MCF 10A (cell line): ENCODE measurements around the gene REXO5. TPM values are rescaled to one million over a fixed set of nuclear protein-coding genes. Genes with fewer than 3 reads are reported as not detected.
A peak's percentile ranks its signal among the peaks of the same experiment; 100 is the strongest.
"Not testable (repeated sequence)": the region's sequence is repeated elsewhere in the genome, so short reads cannot be mapped to it uniquely, and the experiment has no call there.

ENCODE experiments used
- BruUV-seq: library from RNA; stranded (reverse); fragments of 400-500 nt; replicated peaks from 2 replicates; lab custom pipeline; 2021; lab: Mats Ljungman, UMichigan
- CTCF ChIA-PET: fragments of 300-600 bp; sonication (Branson Sonifier 250); formaldehyde crosslinking; extraction: SDS; loops from one replicate; lab custom pipeline; 2021; ENCODE audit warnings: antibody characterized with exemption, inconsistent platforms; lab: Yijun Ruan, JAX
- POLR2A ChIA-PET: fragments of 300-600, 350-650 bp; sonication (Branson Sonifier 250); formaldehyde crosslinking; extraction: SDS; loops from one replicate; lab custom pipeline; 2020; ENCODE audit warnings: antibody characterized with exemption, inconsistent platforms; lab: Yijun Ruan, JAX
- DNase-seq: peaks from one replicate; pipeline ENCODE4 v3.0.0-alpha.2; 2018; ENCODE audit not compliant: unreplicated experiment
- H3K27ac Mint-ChIP-seq: one replicate; pipeline ENCODE4 v1.8.0; 2022; ENCODE audit warnings: mild to moderate bottlenecking, low read depth, mixed read lengths; ENCODE audit not compliant: unreplicated experiment
- H3K27me3 Mint-ChIP-seq: one replicate; pipeline ENCODE4 v1.8.0; 2022; ENCODE audit warnings: mixed read lengths; ENCODE audit not compliant: insufficient read depth, unreplicated experiment
- H3K36me3 Mint-ChIP-seq: one replicate; pipeline ENCODE4 v1.8.0; 2022; ENCODE audit warnings: mild to moderate bottlenecking, moderate library complexity, mixed read lengths; ENCODE audit not compliant: insufficient read depth, unreplicated experiment
- H3K4me1 Mint-ChIP-seq: one replicate; pipeline ENCODE4 v1.8.0; 2022; ENCODE audit warnings: mixed read lengths; ENCODE audit not compliant: insufficient read depth, unreplicated experiment
- H3K4me3 Mint-ChIP-seq: one replicate; pipeline ENCODE4 v1.8.0; 2022; ENCODE audit warnings: mild to moderate bottlenecking, moderate library complexity, mixed read lengths; ENCODE audit not compliant: unreplicated experiment
- H3K9me3 Mint-ChIP-seq: one replicate; pipeline ENCODE4 v1.8.0; 2022; ENCODE audit warnings: mixed read lengths; ENCODE audit not compliant: unreplicated experiment
- CTCF ChIP-seq: fragments of 200-600 bp; IDR thresholded peaks from one replicate; pipeline ENCODE4 v1.8.0; 2022; ENCODE audit warnings: antibody characterized with exemption, mild to moderate bottlenecking; ENCODE audit not compliant: unreplicated experiment
- intact Hi-C: fragments of 100-400 bp; cut with micrococcal nuclease; formaldehyde crosslinking; loops from 2 replicates; pipeline ENCODE4 v1.14.1; 2022
- total RNA-seq: library from RNA; stranded (reverse); gene quantifications from 2 replicates; pipeline ENCODE4 v1.2.3, GENCODE V29; 2022

Gene REXO5
- total RNA-seq, 1 experiment from 2014 or later = 6.1 TPM

GRCh38 chr16:20762404-20763123, 43.8 kb upstream of the REXO5 start:
- Mint-ChIP-seq H3K4me3 (peak overlapping the region; percentile 88), H3K9me3 (no peaks in the 10 kb centered on the region), H3K27me3 (no peaks in the 10 kb centered on the region), H3K4me1 (peaks cover 12% of the 10 kb centered on the region), H3K36me3 (no peaks in the 10 kb centered on the region), H3K27ac (peak overlapping the region; percentile 54)
- no peak for DNase-seq
- ChIA-PET CTCF (interaction anchor here (1.0 kb wide), 2 partner anchors 11 to 22 kb away, joined by 3 to 4 read pairs; no protein-coding TSS in a partner anchor), POLR2A (interaction anchor here (0.7 to 1.2 kb wide), 2 partner anchors 44 to 397 kb away, joined by 3 to 7 read pairs; partner anchors contain the start of genes ERI2 and REXO5)
- TF ChIP-seq CTCF = no peak
- intact Hi-C loops = no loop called here
- no TSS peak for BruUV-seq

GRCh38 chr16:20763461-20764232, 42.7 kb upstream of the REXO5 start, which contains the start of gene ACSM3:
ACSM3 (plus strand) TSS chr16:20764014; CDS start chr16:20770035, 6,021 bp downstream.
- Mint-ChIP-seq H3K36me3 (no peaks in the 10 kb centered on the region), H3K9me3 (no peaks in the 10 kb centered on the region), H3K27ac (peak within 1 kb of the TSS; percentile 54), H3K4me3 (peak within 1 kb of the TSS; percentile 88), H3K4me1 (peaks cover 12% of the 10 kb centered on the region), H3K27me3 (no peaks in the 10 kb centered on the region)
- DNase-seq = peak; percentile 87
- BruUV-seq = no TSS peak
- ChIA-PET CTCF (interaction anchor here (0.7 to 1.9 kb wide), 2 partner anchors 9 to 27 kb away, joined by 3 to 5 read pairs; no protein-coding TSS in a partner anchor), POLR2A (interaction anchor here (0.9 to 1.4 kb wide), 4 partner anchors 12 to 42 kb away, joined by 3 to 4 read pairs (median 4); no protein-coding TSS in a partner anchor)
- intact Hi-C loops = no loop called here
- TF ChIP-seq CTCF = no peak

GRCh38 chr16:20764448-20764847, 41.9 kb upstream of the REXO5 start:
- ChIA-PET CTCF (interaction anchor here (1.2 to 1.9 kb wide), 2 partner anchors 10 to 15 kb away, joined by 5 to 6 read pairs; no protein-coding TSS in a partner anchor), POLR2A (interaction anchor here (1.0 to 1.5 kb wide), 5 partner anchors 13 to 34 kb away, joined by 3 to 4 read pairs (median 3); no protein-coding TSS in a partner anchor)
- H3K4me1 Mint-ChIP-seq = peaks cover 12% of the 10 kb centered on the region
- intact Hi-C loops, H3K27me3 Mint-ChIP-seq, DNase-seq, H3K9me3 Mint-ChIP-seq, H3K36me3 Mint-ChIP-seq, H3K4me3 Mint-ChIP-seq, BruUV-seq: not testable (repeated sequence)
- peak overlapping the region; percentile 54 for H3K27ac Mint-ChIP-seq

GRCh38 chr16:20765732-20766131, 40.6 kb upstream of the REXO5 start:
- no peaks in the 10 kb centered on the region for H3K36me3 Mint-ChIP-seq
- ChIA-PET POLR2A (interaction anchor here (1.5 kb wide), 1 partner anchor 25 kb away, joined by 3 read pairs; no protein-coding TSS in a partner anchor), CTCF (interaction anchor here (0.6 to 0.9 kb wide), 3 partner anchors 9 to 576 kb away, joined by 3 to 4 read pairs (median 4); no protein-coding TSS in a partner anchor)
- TF ChIP-seq CTCF = no peak
- H3K4me1 Mint-ChIP-seq = peaks cover 12% of the 10 kb centered on the region
- no peaks in the 10 kb centered on the region for H3K9me3 Mint-ChIP-seq
- no peak overlapping the region for H3K27ac Mint-ChIP-seq
- H3K27me3 Mint-ChIP-seq = no peaks in the 10 kb centered on the region
- intact Hi-C loops = no loop called here
- H3K4me3 Mint-ChIP-seq = no peak overlapping the region
- DNase-seq = no peak
- BruUV-seq = no TSS peak
